Activated B cell treated with CpG ODN at 0.5 μM for 24 hours (primary cell): ENCODE data around the gene ZMYND8. TPM values are rescaled to one million over a fixed set of nuclear protein-coding genes. Genes with fewer than 3 reads are reported as not detected.
"Not testable (repeated sequence)": the region's sequence is repeated elsewhere in the genome, so short reads cannot be mapped to it uniquely, and the experiment has no call there.

Experiments
- ATAC-seq: fragments of 200-7000 bp; cut with Tn5 transposase; one replicate; pipeline ENCODE4 v1.10.0; 2021; ENCODE audit warnings: low read depth, mild to moderate bottlenecking, moderate library complexity
- CTCF ChIA-PET: fragments of 350-600 bp; sonication (Branson Sonifier 250); formaldehyde crosslinking; loops from one replicate; lab custom pipeline; 2021; ENCODE audit warnings: antibody characterized with exemption; lab: Charles Lee
- POLR2A ChIA-PET: fragments of 350-600 bp; sonication (Branson Sonifier 250); formaldehyde crosslinking; loops from one replicate; lab custom pipeline; 2021; ENCODE audit warnings: antibody characterized with exemption; lab: Charles Lee
- DNase-seq: peaks from one replicate; pipeline ENCODE4 v3.0.0; 2022
- H3K27ac Mint-ChIP-seq: one replicate; pipeline ENCODE4 v1.8.0; 2020; ENCODE audit warnings: mixed read lengths
- H3K27me3 Mint-ChIP-seq: one replicate; pipeline ENCODE4 v1.8.0; 2021; ENCODE audit warnings: mixed read lengths
- H3K36me3 Mint-ChIP-seq: one replicate; pipeline ENCODE4 v1.8.0; 2021; ENCODE audit warnings: low read depth, mixed read lengths
- H3K4me1 Mint-ChIP-seq: one replicate; pipeline ENCODE4 v1.8.0; 2021; ENCODE audit warnings: mixed read lengths
- H3K4me3 Mint-ChIP-seq: one replicate; pipeline ENCODE4 v1.8.0; 2020; ENCODE audit warnings: mild to moderate bottlenecking, mixed read lengths
- H3K9me3 Mint-ChIP-seq: one replicate; pipeline ENCODE4 v1.8.0; 2020; ENCODE audit warnings: mixed read lengths
- intact Hi-C: fragments of 100-400 bp; cut with micrococcal nuclease; formaldehyde crosslinking; loops from one replicate; pipeline ENCODE4 v1.15.1; 2024
- total RNA-seq: library from RNA; stranded (reverse); gene quantifications from 2 replicates; pipeline ENCODE4 v1.2.3, GENCODE V29; 2022
- TF ChIP-seq, protein P1 (sequence below): fragments of 200-600 bp; IDR thresholded peaks from one replicate; pipeline ENCODE4 v1.8.0; 2022; ENCODE audit warnings: antibody characterized with exemption, mild to moderate bottlenecking

Gene ZMYND8
- total RNA-seq, 1 donor from 2014 or later: 42.6 TPM

DNA sequence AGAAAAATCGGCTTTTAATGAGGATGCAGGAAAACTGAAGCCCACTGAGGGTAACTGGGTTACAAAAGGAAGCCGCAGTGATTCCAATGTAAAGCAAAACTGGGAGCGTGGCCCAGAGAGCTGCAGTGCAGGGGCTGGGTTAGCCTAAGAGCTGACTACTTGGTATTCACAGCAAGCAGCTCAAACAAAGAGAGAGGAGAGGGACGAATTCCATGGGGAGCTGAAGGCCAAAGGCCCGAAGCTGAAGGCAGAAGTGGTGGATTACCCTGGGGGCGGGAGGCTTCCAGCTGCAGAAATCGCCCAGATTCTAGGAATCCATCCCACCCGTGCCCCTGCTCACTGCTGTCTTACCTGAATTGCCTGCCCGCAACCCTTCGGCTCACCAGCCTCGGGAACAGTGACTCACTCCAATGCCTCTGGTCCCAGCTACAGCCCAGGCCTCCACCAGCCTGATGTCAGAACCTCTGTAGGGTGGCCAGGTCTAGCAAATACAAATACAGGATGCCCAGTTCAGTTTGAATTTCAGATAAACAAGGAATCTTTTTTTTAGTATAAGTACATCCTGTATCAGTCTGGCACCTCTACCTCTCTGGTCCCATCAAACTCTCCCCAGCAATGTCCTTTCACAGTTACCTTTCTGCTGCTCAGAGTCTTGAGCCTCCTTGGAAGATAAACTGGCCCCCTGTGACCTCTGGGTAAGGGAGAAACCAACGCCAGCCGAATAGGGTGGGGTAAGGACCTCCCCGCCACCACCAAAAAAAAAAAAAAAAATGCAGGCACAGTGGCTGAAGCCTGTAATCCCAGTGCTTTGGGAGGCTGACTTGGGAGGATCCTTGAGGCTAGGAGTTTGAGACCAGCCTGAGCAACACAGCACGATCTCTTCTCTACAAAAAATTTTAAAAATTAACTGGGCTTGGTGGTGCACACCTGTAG is 14.6 kb upstream of the ZMYND8 start:
- no peak overlapping the region for H3K27ac Mint-ChIP-seq
- DNase-seq (no peak), ATAC-seq (no peak)
- POLR2A ChIA-PET: interaction anchor here (1.3 kb wide), 1 partner anchor 14 kb away, joined by 3 read pairs; no protein-coding TSS in a partner anchor
- TF ChIP-seq, protein P1, sequence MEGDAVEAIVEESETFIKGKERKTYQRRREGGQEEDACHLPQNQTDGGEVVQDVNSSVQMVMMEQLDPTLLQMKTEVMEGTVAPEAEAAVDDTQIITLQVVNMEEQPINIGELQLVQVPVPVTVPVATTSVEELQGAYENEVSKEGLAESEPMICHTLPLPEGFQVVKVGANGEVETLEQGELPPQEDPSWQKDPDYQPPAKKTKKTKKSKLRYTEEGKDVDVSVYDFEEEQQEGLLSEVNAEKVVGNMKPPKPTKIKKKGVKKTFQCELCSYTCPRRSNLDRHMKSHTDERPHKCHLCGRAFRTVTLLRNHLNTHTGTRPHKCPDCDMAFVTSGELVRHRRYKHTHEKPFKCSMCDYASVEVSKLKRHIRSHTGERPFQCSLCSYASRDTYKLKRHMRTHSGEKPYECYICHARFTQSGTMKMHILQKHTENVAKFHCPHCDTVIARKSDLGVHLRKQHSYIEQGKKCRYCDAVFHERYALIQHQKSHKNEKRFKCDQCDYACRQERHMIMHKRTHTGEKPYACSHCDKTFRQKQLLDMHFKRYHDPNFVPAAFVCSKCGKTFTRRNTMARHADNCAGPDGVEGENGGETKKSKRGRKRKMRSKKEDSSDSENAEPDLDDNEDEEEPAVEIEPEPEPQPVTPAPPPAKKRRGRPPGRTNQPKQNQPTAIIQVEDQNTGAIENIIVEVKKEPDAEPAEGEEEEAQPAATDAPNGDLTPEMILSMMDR: no peak
- CTCF ChIA-PET: no interaction called here
- H3K9me3 Mint-ChIP-seq: no peaks in the 10 kb centered on the region
- H3K4me1 Mint-ChIP-seq: peaks cover 2% of the 10 kb centered on the region
- H3K36me3 Mint-ChIP-seq: no peaks in the 10 kb centered on the region
- intact Hi-C loops: loop anchor here (5.0 kb wide), 1 partner anchor 34 kb away; no protein-coding TSS in a partner anchor
- H3K4me3 Mint-ChIP-seq: no peak overlapping the region
- H3K27me3 Mint-ChIP-seq: no peaks in the 10 kb centered on the region

DNA sequence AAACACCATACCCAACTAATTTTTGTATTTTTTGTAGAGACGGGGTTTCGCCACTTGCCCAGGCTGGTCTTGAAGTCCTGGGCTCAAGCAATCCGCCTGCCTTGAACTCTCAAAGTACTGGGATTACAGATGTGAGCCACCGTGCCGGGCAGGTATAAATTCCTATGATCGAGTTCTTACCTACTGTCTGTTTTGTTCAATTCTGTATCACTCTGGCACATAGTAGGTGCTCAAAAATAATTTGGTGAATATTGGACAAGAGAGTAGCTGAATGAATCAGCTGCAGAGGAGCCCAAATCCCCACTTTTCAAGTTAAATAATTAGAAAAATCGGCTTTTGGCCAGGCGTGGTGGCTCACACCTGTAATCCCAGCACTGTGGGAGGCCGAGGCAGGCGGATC is 13.7 kb upstream of the ZMYND8 start:
- H3K4me3 Mint-ChIP-seq: no peak overlapping the region

DNA sequence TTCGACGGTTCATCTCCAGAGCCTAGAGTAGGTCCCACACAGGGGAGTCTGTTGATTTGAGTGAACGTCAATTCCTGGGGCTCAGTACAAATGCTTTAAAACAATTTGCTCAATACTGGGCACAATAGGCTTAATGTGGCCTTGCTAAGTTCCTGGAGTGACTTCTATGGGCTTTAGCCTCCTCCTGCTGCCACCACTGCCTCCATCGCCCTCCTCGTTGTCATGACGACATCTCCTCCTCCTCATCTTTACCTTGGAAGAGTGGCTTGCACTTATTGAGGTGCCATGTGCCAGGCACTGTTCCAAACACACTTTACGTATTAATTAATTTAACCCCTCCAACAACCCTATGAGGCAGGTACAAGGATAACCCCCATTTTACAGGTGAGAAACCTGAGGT is 11.8 kb upstream of the ZMYND8 start:
- CTCF ChIA-PET: interaction anchor here (1.0 kb wide), 1 partner anchor 16 kb away, joined by 3 read pairs; no protein-coding TSS in a partner anchor
- Mint-ChIP-seq H3K9me3 (no peaks in the 10 kb centered on the region), H3K4me3 (no peak overlapping the region), H3K4me1 (peaks cover 2% of the 10 kb centered on the region), H3K27me3 (no peaks in the 10 kb centered on the region), H3K27ac (no peak overlapping the region), H3K36me3 (no peaks in the 10 kb centered on the region)
- intact Hi-C loops: no loop called here
- POLR2A ChIA-PET: no interaction called here
- TF ChIP-seq, protein P1: no peak
- ATAC-seq: no peak
- no peak for DNase-seq

More for the DNA sequence above, 13.7 kb upstream of the ZMYND8 start:
- DNase-seq (no peak), ATAC-seq (no peak)
- no peaks in the 10 kb centered on the region for H3K9me3 Mint-ChIP-seq
- CTCF ChIA-PET: no interaction called here
- H3K4me1 Mint-ChIP-seq: peaks cover 2% of the 10 kb centered on the region
- no peak overlapping the region for H3K27ac Mint-ChIP-seq
- intact Hi-C loops: loop anchor here (5.0 kb wide), 1 partner anchor 33 kb away; no protein-coding TSS in a partner anchor
- TF ChIP-seq, protein P1: no peak
- no peaks in the 10 kb centered on the region for H3K36me3 Mint-ChIP-seq
- POLR2A ChIA-PET: no interaction called here
- H3K27me3 Mint-ChIP-seq: no peaks in the 10 kb centered on the region

DNA sequence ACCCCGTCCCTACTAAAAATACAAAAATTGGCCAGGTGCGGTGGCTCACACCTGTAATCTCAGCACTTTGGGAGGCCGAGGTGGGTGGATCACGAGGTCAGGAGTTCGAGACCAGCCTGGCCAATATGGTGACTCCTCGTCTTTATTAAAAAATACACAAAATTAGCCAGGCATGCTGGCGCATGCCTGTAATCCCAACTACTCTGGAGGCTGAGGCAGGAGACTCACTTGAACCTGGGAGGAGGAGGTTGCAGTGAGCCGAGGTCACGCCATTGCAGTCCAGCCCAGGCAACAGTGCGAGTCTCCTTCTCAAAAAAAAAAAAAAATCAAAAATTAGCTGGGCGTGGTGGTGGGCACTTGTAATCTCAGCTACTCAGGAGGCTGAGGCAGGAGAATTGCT is 9.8 kb upstream of the ZMYND8 start:
- POLR2A ChIA-PET, intact Hi-C loops, H3K27me3 Mint-ChIP-seq, H3K27ac Mint-ChIP-seq, H3K4me3 Mint-ChIP-seq, H3K9me3 Mint-ChIP-seq, H3K4me1 Mint-ChIP-seq, ATAC-seq, H3K36me3 Mint-ChIP-seq, DNase-seq: not testable (repeated sequence)
- CTCF ChIA-PET: interaction anchor here (0.8 kb wide), 1 partner anchor 18 kb away, joined by 3 read pairs; no protein-coding TSS in a partner anchor

DNA sequence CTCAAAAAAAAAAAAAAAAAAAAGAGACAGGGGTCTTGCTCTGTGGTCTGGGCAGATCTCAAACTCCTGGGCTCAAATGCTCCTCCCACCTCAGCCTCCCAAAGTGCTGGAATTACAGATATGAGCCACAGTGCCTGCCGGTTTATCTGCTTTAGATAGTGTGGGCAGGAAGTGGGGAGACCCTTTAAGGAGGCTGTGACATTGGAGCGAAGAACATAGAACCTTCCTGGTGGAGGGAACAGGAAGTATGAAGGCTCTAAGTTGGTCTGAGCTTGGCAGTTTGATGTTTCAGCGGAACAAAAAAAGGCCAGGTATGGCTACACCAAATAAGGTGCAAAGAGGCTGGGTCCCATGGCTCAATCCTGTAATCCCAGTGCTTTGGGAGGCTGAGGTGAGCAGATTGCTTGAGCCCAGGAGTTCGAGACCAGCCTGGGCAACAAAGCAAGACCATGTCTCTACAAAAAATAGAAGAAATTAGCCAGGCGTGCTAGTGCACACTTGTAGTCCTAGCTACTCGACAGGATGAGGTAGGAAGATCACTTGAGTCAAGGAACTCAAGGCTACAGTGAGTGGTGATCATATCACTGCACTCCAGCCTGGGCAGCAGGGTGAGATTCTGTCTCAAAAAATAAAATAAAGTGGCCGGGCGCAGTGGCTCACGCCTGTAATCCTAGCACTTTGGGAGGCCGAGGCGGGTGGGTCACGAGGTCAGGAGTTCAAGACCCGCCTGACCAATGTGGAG is 8.7 kb upstream of the ZMYND8 start:
- ATAC-seq (no peak), DNase-seq (no peak)
- POLR2A ChIA-PET: interaction anchor here (2.0 kb wide), 1 partner anchor 9 kb away, joined by 7 read pairs; the partner anchor contains the start of gene ZMYND8
- CTCF ChIA-PET: no interaction called here
- Mint-ChIP-seq H3K9me3 (no peaks in the 10 kb centered on the region), H3K4me3 (no peak overlapping the region), H3K36me3 (no peaks in the 10 kb centered on the region), H3K4me1 (peaks cover 19% of the 10 kb centered on the region), H3K27me3 (no peaks in the 10 kb centered on the region), H3K27ac (no peak overlapping the region)
- intact Hi-C loops: no loop called here
- TF ChIP-seq, protein P1: no peak
